Measurements from ENCODE around the gene CCK. TPM values are rescaled to one million over a fixed set of nuclear protein-coding genes. Genes with fewer than 3 reads are reported as not detected.

CCK gene
- polyA plus RNA-seq, 2 of the 4 experiments (the other 2 are of a cell fraction), result 0.16 to 0.36 TPM

DNA sequence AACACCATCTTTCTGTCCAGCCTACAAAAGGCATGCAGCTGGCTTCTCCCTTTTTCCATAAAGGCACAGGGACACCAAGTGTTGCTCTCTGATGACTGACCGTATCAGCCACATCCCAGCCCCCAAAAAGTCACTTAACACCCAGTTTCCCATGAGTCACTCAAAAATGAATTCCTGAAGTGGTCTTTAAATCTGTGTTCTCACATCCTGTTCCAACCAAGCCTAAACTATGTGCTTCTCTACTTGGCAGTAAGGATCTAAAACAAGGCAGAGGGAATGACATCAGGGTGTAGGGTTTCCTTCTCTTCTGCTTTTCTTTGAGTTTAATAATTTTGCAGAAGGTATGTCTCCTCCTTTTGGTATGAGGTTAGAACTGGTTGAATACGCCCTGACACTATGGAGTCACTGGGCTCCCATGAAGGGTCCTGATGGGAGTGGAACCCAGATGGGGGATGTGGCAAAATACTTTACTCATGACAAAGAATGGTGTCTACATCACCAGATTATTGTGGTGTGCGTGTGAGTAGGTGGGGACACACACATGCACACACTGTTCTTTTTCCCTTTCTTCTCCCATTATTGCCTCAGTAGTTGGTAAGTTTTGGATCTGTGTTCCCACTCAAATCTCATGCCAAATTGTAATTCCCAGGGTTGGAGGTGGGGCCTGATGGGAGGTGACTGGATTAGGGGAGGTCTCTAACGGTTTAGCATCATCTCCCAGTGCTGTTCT, 35.6 kb upstream of the CCK start:
- no peak for DNase-seq (ENCODE audit: low read depth in 1 of 2, low spot score in 1 of 2)
- no peak overlapping the region for H3K4me3 ChIP-seq
- no peak overlapping the region for H3K4me2 ChIP-seq
- no peak overlapping the region for H3K27ac ChIP-seq
- ATAC-seq, result no peak
- no peaks in the 10 kb centered on the region for H3K9me3 ChIP-seq
- CTCF ChIA-PET, result no interaction called here
- no peak for FAIRE-seq
- no peaks in the 10 kb centered on the region for H3K4me1 ChIP-seq
- 8% methylated on average over 4 of the region's 4 CpGs for WGBS (ENCODE audit: missing lambda C conversion rate)
- POLR2A ChIA-PET, result no interaction called here
- TF ChIP-seq FOSB (CRISPR knock-in tag; IDR thresholded peaks at IDR 0.05) (no peak), BHLHE40 (IDR thresholded peaks at IDR 0.05; ENCODE audit: low read depth, low read length) (no peak), FOSL2 (IDR thresholded peaks at IDR 0.05) (no peak), FOSL2 (CRISPR knock-in tag; IDR thresholded peaks at IDR 0.05) (no peak), CBX8 (IDR thresholded peaks at IDR 0.05) (no peak), NPAS2 (CRISPR knock-in tag; IDR thresholded peaks at IDR 0.05; ENCODE audit: borderline replicate concordance) (no peak), RCOR1 (IDR thresholded peaks at IDR 0.05; ENCODE audit: low read depth, low read length) (no peak), MYC (IDR thresholded peaks at IDR 0.05; ENCODE audit: borderline replicate concordance, low read length) (no peak), NR3C1 (IDR thresholded peaks at IDR 0.05) (no peak), ZFP36 (IDR thresholded peaks at IDR 0.05; ENCODE audit: borderline replicate concordance, partially characterized antibody) (no peak), NFE2L2 (conservative IDR thresholded peaks at IDR 0.05; ENCODE audit: low read length) (no peak), MAZ (IDR thresholded peaks at IDR 0.05; ENCODE audit: borderline replicate concordance, low read depth, low read length) (no peak), EP300 (IDR thresholded peaks at IDR 0.05) (no peak)
- TF ChIP-seq, protein P1, sequence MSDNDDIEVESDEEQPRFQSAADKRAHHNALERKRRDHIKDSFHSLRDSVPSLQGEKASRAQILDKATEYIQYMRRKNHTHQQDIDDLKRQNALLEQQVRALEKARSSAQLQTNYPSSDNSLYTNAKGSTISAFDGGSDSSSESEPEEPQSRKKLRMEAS (IDR thresholded peaks at IDR 0.05), result no peak
- TF ChIP-seq, protein P2, sequence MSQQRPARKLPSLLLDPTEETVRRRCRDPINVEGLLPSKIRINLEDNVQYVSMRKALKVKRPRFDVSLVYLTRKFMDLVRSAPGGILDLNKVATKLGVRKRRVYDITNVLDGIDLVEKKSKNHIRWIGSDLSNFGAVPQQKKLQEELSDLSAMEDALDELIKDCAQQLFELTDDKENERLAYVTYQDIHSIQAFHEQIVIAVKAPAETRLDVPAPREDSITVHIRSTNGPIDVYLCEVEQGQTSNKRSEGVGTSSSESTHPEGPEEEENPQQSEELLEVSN (IDR thresholded peaks at IDR 0.05; ENCODE audit: borderline replicate concordance, low read depth), result no peak
- TF ChIP-seq, protein P3, sequence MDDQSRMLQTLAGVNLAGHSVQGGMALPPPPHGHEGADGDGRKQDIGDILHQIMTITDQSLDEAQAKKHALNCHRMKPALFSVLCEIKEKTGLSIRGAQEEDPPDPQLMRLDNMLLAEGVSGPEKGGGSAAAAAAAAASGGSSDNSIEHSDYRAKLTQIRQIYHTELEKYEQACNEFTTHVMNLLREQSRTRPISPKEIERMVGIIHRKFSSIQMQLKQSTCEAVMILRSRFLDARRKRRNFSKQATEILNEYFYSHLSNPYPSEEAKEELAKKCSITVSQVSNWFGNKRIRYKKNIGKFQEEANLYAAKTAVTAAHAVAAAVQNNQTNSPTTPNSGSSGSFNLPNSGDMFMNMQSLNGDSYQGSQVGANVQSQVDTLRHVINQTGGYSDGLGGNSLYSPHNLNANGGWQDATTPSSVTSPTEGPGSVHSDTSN (IDR thresholded peaks at IDR 0.05), result no peak
- TF ChIP-seq, protein P4, sequence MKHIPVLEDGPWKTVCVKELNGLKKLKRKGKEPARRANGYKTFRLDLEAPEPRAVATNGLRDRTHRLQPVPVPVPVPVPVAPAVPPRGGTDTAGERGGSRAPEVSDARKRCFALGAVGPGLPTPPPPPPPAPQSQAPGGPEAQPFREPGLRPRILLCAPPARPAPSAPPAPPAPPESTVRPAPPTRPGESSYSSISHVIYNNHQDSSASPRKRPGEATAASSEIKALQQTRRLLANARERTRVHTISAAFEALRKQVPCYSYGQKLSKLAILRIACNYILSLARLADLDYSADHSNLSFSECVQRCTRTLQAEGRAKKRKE (CRISPR knock-in tag; IDR thresholded peaks at IDR 0.05; ENCODE audit: low read depth), result no peak
- TF ChIP-seq, protein P5, sequence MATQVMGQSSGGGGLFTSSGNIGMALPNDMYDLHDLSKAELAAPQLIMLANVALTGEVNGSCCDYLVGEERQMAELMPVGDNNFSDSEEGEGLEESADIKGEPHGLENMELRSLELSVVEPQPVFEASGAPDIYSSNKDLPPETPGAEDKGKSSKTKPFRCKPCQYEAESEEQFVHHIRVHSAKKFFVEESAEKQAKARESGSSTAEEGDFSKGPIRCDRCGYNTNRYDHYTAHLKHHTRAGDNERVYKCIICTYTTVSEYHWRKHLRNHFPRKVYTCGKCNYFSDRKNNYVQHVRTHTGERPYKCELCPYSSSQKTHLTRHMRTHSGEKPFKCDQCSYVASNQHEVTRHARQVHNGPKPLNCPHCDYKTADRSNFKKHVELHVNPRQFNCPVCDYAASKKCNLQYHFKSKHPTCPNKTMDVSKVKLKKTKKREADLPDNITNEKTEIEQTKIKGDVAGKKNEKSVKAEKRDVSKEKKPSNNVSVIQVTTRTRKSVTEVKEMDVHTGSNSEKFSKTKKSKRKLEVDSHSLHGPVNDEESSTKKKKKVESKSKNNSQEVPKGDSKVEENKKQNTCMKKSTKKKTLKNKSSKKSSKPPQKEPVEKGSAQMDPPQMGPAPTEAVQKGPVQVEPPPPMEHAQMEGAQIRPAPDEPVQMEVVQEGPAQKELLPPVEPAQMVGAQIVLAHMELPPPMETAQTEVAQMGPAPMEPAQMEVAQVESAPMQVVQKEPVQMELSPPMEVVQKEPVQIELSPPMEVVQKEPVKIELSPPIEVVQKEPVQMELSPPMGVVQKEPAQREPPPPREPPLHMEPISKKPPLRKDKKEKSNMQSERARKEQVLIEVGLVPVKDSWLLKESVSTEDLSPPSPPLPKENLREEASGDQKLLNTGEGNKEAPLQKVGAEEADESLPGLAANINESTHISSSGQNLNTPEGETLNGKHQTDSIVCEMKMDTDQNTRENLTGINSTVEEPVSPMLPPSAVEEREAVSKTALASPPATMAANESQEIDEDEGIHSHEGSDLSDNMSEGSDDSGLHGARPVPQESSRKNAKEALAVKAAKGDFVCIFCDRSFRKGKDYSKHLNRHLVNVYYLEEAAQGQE (IDR thresholded peaks at IDR 0.05), result no peak

DNA sequence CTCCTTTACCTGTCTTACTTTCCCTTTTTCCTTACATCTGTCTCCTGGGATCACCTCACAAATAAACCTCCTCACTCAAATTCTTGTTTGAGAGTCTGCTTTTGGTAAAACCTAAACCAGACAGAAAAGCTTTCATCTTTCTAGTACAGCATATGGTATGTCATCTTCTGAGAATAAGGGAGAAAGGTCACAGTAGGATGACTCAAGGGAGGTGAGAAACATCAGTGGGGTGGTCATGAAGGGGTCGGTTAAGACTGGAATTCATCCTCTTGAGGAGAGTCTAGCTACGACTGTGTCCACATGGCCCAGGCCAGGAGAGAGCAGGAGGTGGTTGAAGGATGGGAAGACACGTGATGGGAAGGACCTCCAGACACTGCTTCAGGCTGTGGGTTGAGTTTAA, 34.8 kb upstream of the CCK start:
- TF ChIP-seq RCOR1 (IDR thresholded peaks at IDR 0.05; ENCODE audit: low read depth, low read length) (no peak), EHMT2 (IDR thresholded peaks at IDR 0.05; ENCODE audit: low read depth) (no peak), KDM1A (IDR thresholded peaks at IDR 0.05; ENCODE audit: low read depth) (no peak), NFE2L2 (conservative IDR thresholded peaks at IDR 0.05; ENCODE audit: low read length) (no peak), NPAS2 (CRISPR knock-in tag; IDR thresholded peaks at IDR 0.05; ENCODE audit: borderline replicate concordance) (no peak), JUNB (IDR thresholded peaks at IDR 0.05) (no peak), ZC3H11A (IDR thresholded peaks at IDR 0.05) (no peak), TFCP2L1 (CRISPR knock-in tag; IDR thresholded peaks at IDR 0.05) (no peak), HDAC2 (IDR thresholded peaks at IDR 0.05) (no peak), MAFK (IDR thresholded peaks at IDR 0.05; ENCODE audit: partially characterized antibody) (no peak), NR3C1 (IDR thresholded peaks at IDR 0.05) (no peak), BHLHE40 (IDR thresholded peaks at IDR 0.05; ENCODE audit: low read depth, low read length) (no peak), EHF (CRISPR knock-in tag; IDR thresholded peaks at IDR 0.05) (no peak), SREBF2 (IDR thresholded peaks at IDR 0.05) (no peak), MYC (IDR thresholded peaks at IDR 0.05; ENCODE audit: borderline replicate concordance, low read length) (no peak), HEYL (CRISPR knock-in tag; IDR thresholded peaks at IDR 0.05) (no peak), RNF2 (IDR thresholded peaks at IDR 0.05; ENCODE audit: borderline replicate concordance, low read depth) (no peak)
- TF ChIP-seq, protein P6, sequence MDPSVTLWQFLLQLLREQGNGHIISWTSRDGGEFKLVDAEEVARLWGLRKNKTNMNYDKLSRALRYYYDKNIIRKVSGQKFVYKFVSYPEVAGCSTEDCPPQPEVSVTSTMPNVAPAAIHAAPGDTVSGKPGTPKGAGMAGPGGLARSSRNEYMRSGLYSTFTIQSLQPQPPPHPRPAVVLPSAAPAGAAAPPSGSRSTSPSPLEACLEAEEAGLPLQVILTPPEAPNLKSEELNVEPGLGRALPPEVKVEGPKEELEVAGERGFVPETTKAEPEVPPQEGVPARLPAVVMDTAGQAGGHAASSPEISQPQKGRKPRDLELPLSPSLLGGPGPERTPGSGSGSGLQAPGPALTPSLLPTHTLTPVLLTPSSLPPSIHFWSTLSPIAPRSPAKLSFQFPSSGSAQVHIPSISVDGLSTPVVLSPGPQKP (IDR thresholded peaks at IDR 0.05; ENCODE audit: low read depth, low read length), result no peak
- TF ChIP-seq, protein P4 (CRISPR knock-in tag; IDR thresholded peaks at IDR 0.05; ENCODE audit: low read depth), result no peak
- Histone ChIP-seq H3K4me3 (no peak overlapping the region), H3K4me1 (no peaks in the 10 kb centered on the region), H3K4me2 (no peak overlapping the region), H3K27ac (no peak overlapping the region), H3K9me3 (no peaks in the 10 kb centered on the region)
- WGBS (ENCODE audit: missing lambda C conversion rate), result 4% methylated on average over 3 of the region's 3 CpGs
- no peak for ATAC-seq
- FAIRE-seq, result no peak
- CTCF ChIA-PET, result no interaction called here
- no peak for DNase-seq (ENCODE audit: low read depth in 1 of 2, low spot score in 1 of 2)
- POLR2A ChIA-PET, result no interaction called here

Data from A549 (cell line).